K562 (cell line): ENCODE data around the gene YPEL3. TPM values are rescaled to one million over a fixed set of nuclear protein-coding genes. Genes with fewer than 3 reads are reported as not detected.

Source experiments
- CAMTA2 ChIP-seq: fragments of 250-450 bp; sonication (Bioruptor Pico); conservative IDR thresholded peaks from 2 replicates; pipeline ENCODE4 v1.5.1; 2022
- CREB1 ChIP-seq, 2 experiments: sonication (generic) in 1 of 2; formaldehyde crosslinking in 1 of 2; IDR thresholded peaks; 2 replicates each; pipeline versions ENCODE4 v1.6.1 to v1.8.0; 2012 to 2022; ENCODE audit warnings: inconsistent platforms in 1 of 2, mild to moderate bottlenecking in 1 of 2, missing genetic modification reagents in 1 of 2, moderate library complexity in 1 of 2
- ELF2 ChIP-seq: fragments of 250-450 bp; sonication (Bioruptor Pico); IDR thresholded peaks from 2 replicates; pipeline ENCODE4 v1.5.0; 2021; ENCODE audit warnings: mild to moderate bottlenecking
- GABPB1 ChIP-seq: sonication (generic); formaldehyde crosslinking; IDR thresholded peaks from 2 replicates; pipeline ENCODE4 v1.8.0; 2022; ENCODE audit warnings: mild to moderate bottlenecking, missing genetic modification reagents
- MGA ChIP-seq: fragments of 450-650 bp; IDR thresholded peaks from 2 replicates; pipeline ENCODE4 v1.6.1; 2016; ENCODE audit warnings: mild to moderate bottlenecking, moderate library complexity
- NR2F6 ChIP-seq: fragments of 450-650 bp; formaldehyde crosslinking; IDR thresholded peaks from 2 replicates; pipeline ENCODE4 v1.4.0; 2020; ENCODE audit warnings: mild to moderate bottlenecking
- POLR2G ChIP-seq: fragments of 200-400 bp; formaldehyde crosslinking; IDR thresholded peaks from 2 replicates; pipeline ENCODE4 v1.6.1; 2017; ENCODE audit warnings: low read depth, mild to moderate bottlenecking, antibody characterized with exemption, low read length, moderate library complexity
- POLR3G ChIP-seq: IDR thresholded peaks from 2 replicates; pipeline ENCODE4 v1.6.1; 2011; ENCODE audit not compliant: insufficient read length, insufficient replicate concordance; ENCODE audit errors: extremely low read depth
- TCF3 ChIP-seq: sonication (generic); formaldehyde crosslinking; IDR thresholded peaks from 2 replicates; pipeline ENCODE4 v1.4.0; 2020; ENCODE audit warnings: mild to moderate bottlenecking, missing genetic modification reagents
- ZC3H4 ChIP-seq: sonication (generic); formaldehyde crosslinking; IDR thresholded peaks from 2 replicates; pipeline ENCODE4 v1.9.0; 2021; ENCODE audit warnings: missing genetic modification reagents, borderline replicate concordance
- ZKSCAN1 ChIP-seq: fragments of 150-350 bp; IDR thresholded peaks from 2 replicates; pipeline ENCODE4 v1.6.1; 2016; ENCODE audit warnings: low read depth, low read length
- polyA plus RNA-seq, 8 experiments: library from polyadenylated mRNA; depleted of rRNA in 4 of 8; stranded (reverse) in 5 of 8; unstranded in 3 of 8; fragments of >200 nt; fragmentation: Nextera tagmentation in 2 of 8; fragmentation: Illumina TruSeq in 1 of 8; extraction: Ambion mirVana in 2 of 8; extraction: Trizol in 1 of 8; gene quantifications; 2 replicates each; pipeline versions ENCODE4 v1.2.1 to v1.2.3, GENCODE V29; 2011 to 2014; ENCODE audit warnings: inconsistent platforms in 1 of 8, missing spikeins in 1 of 8
- total RNA-seq, 7 experiments: library from RNA; depleted of rRNA in 6 of 7; stranded (reverse); fragments of >200 nt in 6 of 7; fragmentation: Illumina TruSeq in 2 of 7; extraction: Trizol in 2 of 7; gene quantifications; 2 replicates each; pipeline versions ENCODE4 v1.2.1 to v1.2.3, GENCODE V29; 2011 to 2021; ENCODE audit warnings: low replicate concordance in 1 of 7
- TF ChIP-seq, protein P1 (sequence below): fragments of 450-650 bp; IDR thresholded peaks from 2 replicates; pipeline ENCODE4 v1.6.1; 2016
- TF ChIP-seq, protein P2 (sequence below): fragments of 450-650 bp; IDR thresholded peaks from 2 replicates; pipeline ENCODE4 v1.7.1; 2018; ENCODE audit warnings: mild to moderate bottlenecking, low read depth; ENCODE audit not compliant: partially characterized antibody

The YPEL3 gene
- total and polyA plus RNA-seq, 9 of the 15 experiments (the other 6 are each of a cell fraction or from before 2014, with no cell fraction given), result 0.41 to 15.0 (median 2.9) TPM

- no peak for TF ChIP-seq MGA
- peak; percentile 65 for TF ChIP-seq TCF3 (CRISPR knock-in tag)
- TF ChIP-seq ELF2 (CRISPR knock-in tag), result no peak
- TF ChIP-seq GABPB1, result no peak
- no peak for TF ChIP-seq CAMTA2 (CRISPR knock-in tag)
- 0 out of 2 replicates have a peak, but pooled peaks have one; percentile 37 for TF ChIP-seq ZC3H4 (CRISPR knock-in tag)
- TF ChIP-seq CREB1 (IDR thresholded peaks at IDR 0.05), result no peak
- TF ChIP-seq CREB1 (CRISPR knock-in tag; IDR thresholded peaks at IDR 0.05), result no peak
- TF ChIP-seq NR2F6 (CRISPR knock-in tag), result no peak
- TF ChIP-seq ZKSCAN1, result no peak
- no peak for TF ChIP-seq POLR2G
- TF ChIP-seq, protein P1, sequence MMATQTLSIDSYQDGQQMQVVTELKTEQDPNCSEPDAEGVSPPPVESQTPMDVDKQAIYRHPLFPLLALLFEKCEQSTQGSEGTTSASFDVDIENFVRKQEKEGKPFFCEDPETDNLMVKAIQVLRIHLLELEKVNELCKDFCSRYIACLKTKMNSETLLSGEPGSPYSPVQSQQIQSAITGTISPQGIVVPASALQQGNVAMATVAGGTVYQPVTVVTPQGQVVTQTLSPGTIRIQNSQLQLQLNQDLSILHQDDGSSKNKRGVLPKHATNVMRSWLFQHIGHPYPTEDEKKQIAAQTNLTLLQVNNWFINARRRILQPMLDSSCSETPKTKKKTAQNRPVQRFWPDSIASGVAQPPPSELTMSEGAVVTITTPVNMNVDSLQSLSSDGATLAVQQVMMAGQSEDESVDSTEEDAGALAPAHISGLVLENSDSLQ, result peak; percentile 36; the same call in 1 of the 2 replicates
- no peak for TF ChIP-seq POLR3G
- TF ChIP-seq, protein P2, sequence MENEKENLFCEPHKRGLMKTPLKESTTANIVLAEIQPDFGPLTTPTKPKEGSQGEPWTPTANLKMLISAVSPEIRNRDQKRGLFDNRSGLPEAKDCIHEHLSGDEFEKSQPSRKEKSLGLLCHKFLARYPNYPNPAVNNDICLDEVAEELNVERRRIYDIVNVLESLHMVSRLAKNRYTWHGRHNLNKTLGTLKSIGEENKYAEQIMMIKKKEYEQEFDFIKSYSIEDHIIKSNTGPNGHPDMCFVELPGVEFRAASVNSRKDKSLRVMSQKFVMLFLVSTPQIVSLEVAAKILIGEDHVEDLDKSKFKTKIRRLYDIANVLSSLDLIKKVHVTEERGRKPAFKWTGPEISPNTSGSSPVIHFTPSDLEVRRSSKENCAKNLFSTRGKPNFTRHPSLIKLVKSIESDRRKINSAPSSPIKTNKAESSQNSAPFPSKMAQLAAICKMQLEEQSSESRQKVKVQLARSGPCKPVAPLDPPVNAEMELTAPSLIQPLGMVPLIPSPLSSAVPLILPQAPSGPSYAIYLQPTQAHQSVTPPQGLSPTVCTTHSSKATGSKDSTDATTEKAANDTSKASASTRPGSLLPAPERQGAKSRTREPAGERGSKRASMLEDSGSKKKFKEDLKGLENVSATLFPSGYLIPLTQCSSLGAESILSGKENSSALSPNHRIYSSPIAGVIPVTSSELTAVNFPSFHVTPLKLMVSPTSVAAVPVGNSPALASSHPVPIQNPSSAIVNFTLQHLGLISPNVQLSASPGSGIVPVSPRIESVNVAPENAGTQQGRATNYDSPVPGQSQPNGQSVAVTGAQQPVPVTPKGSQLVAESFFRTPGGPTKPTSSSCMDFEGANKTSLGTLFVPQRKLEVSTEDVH, result no peak
These were observed 1.4 kb downstream of the YPEL3 start (continued) for GRCh38 chr16:30094541-30095165.
